Gastroesophageal sphincter (tissue), 4 donors: Measurements from ENCODE around the gene PDLIM3. TPM values are rescaled to one million over a fixed set of nuclear protein-coding genes. Genes with fewer than 3 reads are reported as not detected.
A peak's percentile ranks its signal among the peaks of the same experiment; 100 is the strongest.

Experiments used
- ATAC-seq: fragments of 150-250 bp; one replicate; pipeline ENCODE4 v1.9.1; 2016; ENCODE audit warnings: mild to moderate bottlenecking, moderate library complexity
- H3K27ac ChIP-seq, 4 donors: fragments of 200-600 bp; sonication (generic) in 3 of 4; 1 replicate in 3 of 4; 2 replicates in 1 of 4; pipeline ENCODE4 v1.5.1; 2016 to 2019
- H3K27me3 ChIP-seq: fragments of 200-600 bp; sonication (generic); one replicate; pipeline ENCODE4 v1.5.1; 2019
- H3K36me3 ChIP-seq, 2 donors: fragments of 200-600 bp; sonication (generic); one replicate each; pipeline ENCODE4 v1.5.1; 2019; ENCODE audit warnings: control low read depth in 1 of 2
- H3K4me1 ChIP-seq, 3 donors: fragments of 200-600 bp; sonication (generic); 1 replicate in 2 of 3; 2 replicates in 1 of 3; pipeline ENCODE4 v1.5.1; 2016 to 2019; ENCODE audit warnings: control low read depth in 2 of 3
- H3K4me3 ChIP-seq, 2 donors: fragments of 200-600 bp; sonication (generic); one replicate each; pipeline ENCODE4 v1.5.1; 2019; ENCODE audit warnings: mild to moderate bottlenecking in 1 of 2, moderate library complexity in 1 of 2
- H3K9me3 ChIP-seq, 3 donors: fragments of 200-600 bp; sonication (generic); one replicate each; pipeline ENCODE4 v1.5.1; 2017 to 2019; ENCODE audit warnings: control low read depth in 2 of 3
- EP300 ChIP-seq: sonication (generic); formaldehyde crosslinking; IDR thresholded peaks from one replicate; pipeline ENCODE4 v1.6.1; 2017; ENCODE audit warnings: antibody characterized with exemption, mild to moderate bottlenecking
- POLR2A ChIP-seq, 2 donors: fragments of 450-650 bp; IDR thresholded peaks; one replicate each; pipeline ENCODE4 v1.6.1; 2017; ENCODE audit warnings: antibody characterized with exemption in 2 of 2, mild to moderate bottlenecking in 2 of 2, moderate library complexity in 1 of 2
- POLR2AphosphoS5 ChIP-seq: sonication (generic); formaldehyde crosslinking; IDR thresholded peaks from one replicate; pipeline ENCODE4 v1.6.1; 2017; ENCODE audit warnings: antibody characterized with exemption
- WGBS, 2 donors: methylation state at CpG; one replicate each; pipeline ENCODE4 v1.1.5; 2018; ENCODE audit warnings: low coverage in 1 of 2; 5-methylcytosine and 5-hydroxymethylcytosine counted together
- total RNA-seq, 4 donors: library from RNA; depleted of rRNA; stranded (reverse); fragments of >200 nt; gene quantifications; one replicate each; pipeline ENCODE4 v1.1.0, GENCODE V29; 2016
- TF ChIP-seq, protein P1 (sequence below), 4 experiments: fragments of 200-600 bp in 2 of 4; fragments of 450-650 bp in 2 of 4; sonication (generic) in 1 of 4; IDR thresholded peaks; one replicate each; pipeline ENCODE4 v1.5.1; 2017 to 2019; ENCODE audit warnings: antibody characterized with exemption in 4 of 4, mild to moderate bottlenecking in 2 of 4, moderate library complexity in 2 of 4

PDLIM3 gene
- total RNA-seq, 4 donors from 2014 or later = 1,505 to 2,123 (median 1,752) TPM

DNA sequence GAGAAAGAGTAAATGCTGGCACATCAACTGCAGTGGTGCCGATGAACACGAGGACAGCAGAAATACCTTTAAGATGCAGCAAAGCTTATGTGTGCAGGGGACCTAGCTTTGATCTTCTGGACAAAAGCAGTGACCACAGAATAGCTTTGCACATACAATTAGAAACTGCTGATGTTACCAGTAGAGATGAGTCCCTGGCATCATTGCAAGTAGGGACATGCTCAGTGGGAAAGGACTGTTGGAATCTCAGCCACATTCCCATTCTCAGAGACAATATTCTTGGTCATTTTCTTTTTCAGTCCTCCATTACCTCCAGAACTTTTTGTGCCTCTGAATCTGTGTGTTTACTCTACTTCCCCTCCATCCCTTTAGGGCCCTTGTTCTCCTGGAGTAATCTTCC lies 16.9 kb upstream of the PDLIM3 start:
- Histone ChIP-seq H3K4me3 (no peak overlapping the region), H3K4me1 (peaks cover 10 to 48% (median 15%) of the 10 kb centered on the region in 3 donors), H3K27me3 (no peaks in the 10 kb centered on the region), H3K36me3 (no peaks in the 10 kb centered on the region), H3K27ac (peak overlapping the region in 2 of 4 donors; percentile 75 to 80), H3K9me3 (no peaks in the 10 kb centered on the region)
- 44% methylated on average over 2 of the region's 2 CpGs; no CpG with 5 or more reads in 1 of the 2 donors for WGBS, 2 donors
- no peak for ATAC-seq
- TF ChIP-seq POLR2AphosphoS5 = no peak
- TF ChIP-seq POLR2A (IDR thresholded peaks at IDR 0.05) = no peak
- TF ChIP-seq EP300 = no peak
- TF ChIP-seq, protein P1, sequence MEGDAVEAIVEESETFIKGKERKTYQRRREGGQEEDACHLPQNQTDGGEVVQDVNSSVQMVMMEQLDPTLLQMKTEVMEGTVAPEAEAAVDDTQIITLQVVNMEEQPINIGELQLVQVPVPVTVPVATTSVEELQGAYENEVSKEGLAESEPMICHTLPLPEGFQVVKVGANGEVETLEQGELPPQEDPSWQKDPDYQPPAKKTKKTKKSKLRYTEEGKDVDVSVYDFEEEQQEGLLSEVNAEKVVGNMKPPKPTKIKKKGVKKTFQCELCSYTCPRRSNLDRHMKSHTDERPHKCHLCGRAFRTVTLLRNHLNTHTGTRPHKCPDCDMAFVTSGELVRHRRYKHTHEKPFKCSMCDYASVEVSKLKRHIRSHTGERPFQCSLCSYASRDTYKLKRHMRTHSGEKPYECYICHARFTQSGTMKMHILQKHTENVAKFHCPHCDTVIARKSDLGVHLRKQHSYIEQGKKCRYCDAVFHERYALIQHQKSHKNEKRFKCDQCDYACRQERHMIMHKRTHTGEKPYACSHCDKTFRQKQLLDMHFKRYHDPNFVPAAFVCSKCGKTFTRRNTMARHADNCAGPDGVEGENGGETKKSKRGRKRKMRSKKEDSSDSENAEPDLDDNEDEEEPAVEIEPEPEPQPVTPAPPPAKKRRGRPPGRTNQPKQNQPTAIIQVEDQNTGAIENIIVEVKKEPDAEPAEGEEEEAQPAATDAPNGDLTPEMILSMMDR (IDR thresholded peaks at IDR 0.05) = no peak

DNA sequence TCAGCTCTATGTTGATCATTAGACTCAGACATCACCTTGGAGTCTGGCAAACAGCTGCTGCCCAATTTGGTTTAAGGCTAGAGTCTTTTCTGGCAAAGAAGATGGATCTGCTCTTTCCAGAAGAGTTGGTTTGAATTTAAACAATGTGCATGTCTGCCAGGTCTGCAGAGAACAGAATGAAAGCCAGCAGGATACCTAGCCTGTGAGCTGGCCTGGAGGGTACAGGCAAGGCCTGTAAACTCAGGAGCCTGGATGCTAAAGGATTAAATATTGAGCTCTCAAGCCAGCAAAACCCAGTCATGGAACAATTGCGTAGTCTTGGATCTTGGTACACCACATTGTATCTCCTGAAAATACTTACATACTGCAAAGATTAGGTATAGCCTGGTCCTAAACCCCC lies 15.6 kb upstream of the PDLIM3 start:
- no peak overlapping the region for H3K4me3 ChIP-seq
- peak overlapping the region in 3 of 4 donors; percentile 66 to 80 (median 75) for H3K27ac ChIP-seq
- WGBS, 2 donors = 73 to 75% methylated on average over 1 of the region's 1 CpG
- H3K36me3 ChIP-seq = no peaks in the 10 kb centered on the region
- H3K9me3 ChIP-seq = no peaks in the 10 kb centered on the region
- TF ChIP-seq, protein P1 (IDR thresholded peaks at IDR 0.05) = no peak
- TF ChIP-seq POLR2AphosphoS5 (peak; percentile 22), EP300 (no peak)
- no peaks in the 10 kb centered on the region for H3K27me3 ChIP-seq
- ATAC-seq = peak; percentile 28
- H3K4me1 ChIP-seq = peaks cover 10 to 48% (median 15%) of the 10 kb centered on the region in 3 donors

GRCh38 chr4:185549095-185549639 lies 13.9 kb upstream of the PDLIM3 start:
- Histone ChIP-seq H3K27me3 (no peaks in the 10 kb centered on the region), H3K9me3 (no peaks in the 10 kb centered on the region), H3K27ac (no peak overlapping the region), H3K4me3 (no peak overlapping the region), H3K36me3 (no peaks in the 10 kb centered on the region), H3K4me1 (peaks cover 5 to 36% (median 9%) of the 10 kb centered on the region in 3 donors)
- WGBS, 2 donors = 44 to 78% methylated on average over 2 of the region's 2 CpGs
- no peak for ATAC-seq
- TF ChIP-seq POLR2A (IDR thresholded peaks at IDR 0.05) = no peak
- TF ChIP-seq, protein P1 (IDR thresholded peaks at IDR 0.05) = no peak
- no peak for TF ChIP-seq EP300
- TF ChIP-seq POLR2AphosphoS5 = no peak

DNA sequence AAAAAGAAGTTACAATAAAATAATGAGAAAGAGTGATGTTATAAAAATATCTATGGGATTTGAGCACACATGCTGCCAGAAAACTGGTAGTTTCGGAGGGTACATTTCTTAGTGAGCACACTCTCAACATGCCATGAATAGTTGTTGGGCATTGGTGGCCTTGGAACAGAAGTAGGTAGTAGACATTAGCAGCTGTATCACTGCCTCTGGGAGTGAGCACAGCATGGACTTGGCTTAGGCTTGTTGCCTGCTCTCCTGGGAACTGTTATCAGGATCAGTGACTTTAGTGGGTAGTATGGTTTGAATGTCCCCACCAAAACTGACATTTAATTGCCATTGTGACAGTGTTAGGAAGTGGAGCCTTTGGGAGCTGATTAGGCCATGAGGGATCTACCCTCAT lies 13.3 kb upstream of the PDLIM3 start:
- Histone ChIP-seq H3K4me3 (no peak overlapping the region), H3K36me3 (no peaks in the 10 kb centered on the region), H3K27me3 (no peaks in the 10 kb centered on the region), H3K27ac (no peak overlapping the region), H3K4me1 (peaks cover under 1 to 30% (median 8%) of the 10 kb centered on the region in 3 donors), H3K9me3 (no peaks in the 10 kb centered on the region)
- TF ChIP-seq, protein P1 (IDR thresholded peaks at IDR 0.05) = no peak
- no peak for ATAC-seq
- 67 to 90% methylated on average over 1 of the region's 1 CpG for WGBS, 2 donors

DNA sequence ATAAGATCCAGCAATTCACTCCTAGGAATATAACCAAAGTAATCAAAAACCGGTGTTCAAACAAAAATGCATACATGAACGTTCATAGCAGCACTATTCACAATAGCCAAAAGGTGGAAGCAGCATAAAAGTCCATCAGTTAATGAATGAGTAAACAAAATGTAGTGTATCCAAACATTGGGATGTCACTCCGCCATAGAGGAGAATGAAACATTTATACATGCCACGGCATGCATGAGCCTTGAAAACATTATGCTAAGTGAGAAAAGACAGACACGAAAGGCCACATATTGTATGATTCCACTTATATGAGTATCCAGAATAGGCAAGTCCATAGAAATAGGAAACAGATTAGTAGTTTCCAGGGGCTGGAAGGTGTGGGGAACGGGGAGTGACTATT lies 11.0 kb upstream of the PDLIM3 start:
- ATAC-seq = no peak
- Histone ChIP-seq H3K4me1 (peaks cover 0 to 29% (median 11%) of the 10 kb centered on the region in 3 donors), H3K27me3 (no peaks in the 10 kb centered on the region), H3K9me3 (no peaks in the 10 kb centered on the region), H3K27ac (no peak overlapping the region), H3K4me3 (no peak overlapping the region), H3K36me3 (no peaks in the 10 kb centered on the region)
- no peak for TF ChIP-seq POLR2AphosphoS5
- TF ChIP-seq, protein P1 (IDR thresholded peaks at IDR 0.05) = no peak
- TF ChIP-seq POLR2A (IDR thresholded peaks at IDR 0.05) = no peak
- no peak for TF ChIP-seq EP300
- WGBS, 2 donors = 80 to 90% methylated on average over 4 to 6 of the region's 6 CpGs
